DMS114 treated with DMSO at 0.1 percent for 48 hours (cell line): ENCODE results near the gene NSG2.
"Not testable (repeated sequence)": the region's sequence is repeated elsewhere in the genome, so short reads cannot be mapped to it uniquely, and the experiment has no call there.

Experiments
- DNase-seq: peaks from one replicate; lab custom pipeline; 2025; ENCODE audit not compliant: unreplicated experiment; lab: John Stamatoyannopoulos, UW

NSG2 gene

DNA sequence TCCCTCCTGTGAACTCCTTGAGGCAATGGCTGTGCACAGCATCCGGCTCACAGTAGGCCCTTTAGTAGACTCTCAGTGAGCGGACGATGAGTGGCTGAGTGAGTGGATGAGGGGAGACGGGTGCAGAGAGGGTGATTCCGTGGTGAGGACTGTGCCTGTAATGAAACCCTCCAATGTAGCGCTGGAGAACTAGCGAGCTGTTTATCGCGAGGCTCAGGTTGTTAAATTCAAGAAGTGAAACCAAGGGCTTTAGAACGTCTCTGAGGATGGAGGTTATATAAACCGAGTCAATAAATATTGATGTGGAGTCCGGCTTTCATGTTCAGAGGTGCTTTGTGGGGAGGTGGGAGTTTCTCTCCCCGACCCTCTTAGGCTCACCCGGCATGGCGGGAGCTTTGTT is 53.2 kb downstream of the NSG2 start:
- no peak for DNase-seq

DNA sequence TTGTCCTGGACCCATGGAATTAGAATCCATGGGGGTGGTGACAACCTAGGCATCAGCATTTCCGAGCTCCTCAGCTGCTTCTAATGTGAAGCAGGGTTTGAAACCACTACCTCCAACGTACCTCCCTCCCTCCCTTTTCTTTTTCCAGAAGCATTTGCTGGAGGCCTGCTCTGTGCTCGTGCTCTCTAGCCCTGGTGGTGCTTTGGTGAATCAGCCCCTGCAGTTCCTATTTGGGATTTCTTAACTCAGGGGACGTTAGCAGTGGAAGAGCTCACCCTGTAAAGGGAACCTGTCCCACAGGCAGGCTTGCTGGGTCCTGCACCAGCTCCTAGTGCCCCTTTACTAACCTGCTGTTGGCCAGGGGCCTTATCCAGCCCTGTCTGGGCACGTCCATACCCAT is 55.0 kb downstream of the NSG2 start:
- no peak for DNase-seq

DNA sequence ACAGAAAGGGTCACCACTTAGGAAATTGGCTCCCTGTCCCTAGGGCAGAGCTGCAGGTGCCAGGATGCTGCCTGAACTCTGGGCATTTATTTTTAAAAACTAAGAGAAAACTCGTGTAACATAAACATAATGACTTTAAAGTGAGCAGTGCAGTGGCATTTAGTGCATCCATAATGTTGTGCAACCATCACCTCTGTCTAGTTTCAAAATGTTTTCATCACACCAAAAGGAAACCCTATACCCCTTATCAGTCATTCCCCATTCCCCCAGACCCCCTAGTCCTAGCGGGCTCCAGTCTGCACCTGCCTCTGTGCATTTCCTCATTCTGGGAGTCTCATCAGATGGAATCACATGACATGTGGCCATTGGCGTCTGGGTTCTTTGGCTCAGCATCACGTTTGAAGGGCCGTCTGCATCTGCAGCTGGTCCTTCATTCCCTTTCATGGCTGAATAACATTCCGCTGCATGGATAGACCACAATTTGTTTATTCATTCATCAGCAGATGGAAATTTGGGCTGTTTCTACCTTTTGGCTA is 55.8 kb downstream of the NSG2 start:
- DNase-seq = no peak

DNA sequence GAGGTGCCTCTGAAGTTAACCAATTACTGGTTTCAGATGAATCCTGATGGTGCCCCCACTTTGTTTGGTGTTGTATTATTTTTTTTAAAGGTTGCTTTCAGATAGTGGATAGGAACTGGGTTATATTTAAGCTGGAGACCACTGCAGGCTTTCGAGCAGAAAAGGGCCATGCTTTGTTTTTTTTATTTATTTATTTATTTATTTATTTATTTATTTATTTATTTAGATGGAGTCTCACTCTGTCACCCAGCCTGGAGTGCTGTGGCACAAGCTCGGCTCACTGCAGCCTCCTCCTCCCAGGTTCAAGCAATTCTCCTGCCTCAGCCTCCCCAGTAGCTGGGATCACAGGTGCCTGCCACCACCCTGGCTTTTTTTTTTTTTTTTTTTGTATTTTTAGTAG is 57.1 kb downstream of the NSG2 start:
- DNase-seq = not testable (repeated sequence)

DNA sequence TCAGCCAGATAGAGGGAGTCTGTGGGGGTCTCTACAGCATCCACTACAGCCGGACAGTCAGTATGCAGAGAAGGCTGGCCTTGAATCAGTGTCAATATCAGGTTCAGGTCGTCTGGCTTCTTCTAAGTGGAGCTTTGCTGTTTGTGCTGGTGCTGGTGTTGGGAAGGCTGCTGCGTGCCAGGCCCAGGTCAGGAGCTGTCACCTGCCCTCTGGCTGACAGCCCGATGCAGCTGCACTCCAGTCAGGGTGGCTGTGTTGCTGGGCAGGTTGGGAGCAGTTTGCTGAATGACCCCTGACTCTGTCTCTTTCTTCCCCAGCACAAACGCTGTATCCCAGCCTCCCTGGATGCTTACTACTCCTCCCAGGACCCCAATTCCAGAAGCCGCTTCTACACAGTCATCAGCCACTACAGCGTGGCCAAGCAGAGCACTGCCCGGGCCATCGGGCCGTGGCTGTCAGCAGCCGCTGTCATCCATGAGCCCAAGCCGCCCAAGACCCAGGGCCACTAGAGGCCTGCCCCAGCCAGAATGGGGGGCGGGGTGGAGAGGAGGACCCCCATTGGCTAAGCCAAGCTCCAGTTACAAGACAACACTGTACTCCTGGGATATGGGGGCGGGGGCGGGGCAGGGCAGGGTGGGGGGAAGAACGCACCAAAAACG is 61.6 kb downstream of the NSG2 start:
- no peak for DNase-seq

DNA sequence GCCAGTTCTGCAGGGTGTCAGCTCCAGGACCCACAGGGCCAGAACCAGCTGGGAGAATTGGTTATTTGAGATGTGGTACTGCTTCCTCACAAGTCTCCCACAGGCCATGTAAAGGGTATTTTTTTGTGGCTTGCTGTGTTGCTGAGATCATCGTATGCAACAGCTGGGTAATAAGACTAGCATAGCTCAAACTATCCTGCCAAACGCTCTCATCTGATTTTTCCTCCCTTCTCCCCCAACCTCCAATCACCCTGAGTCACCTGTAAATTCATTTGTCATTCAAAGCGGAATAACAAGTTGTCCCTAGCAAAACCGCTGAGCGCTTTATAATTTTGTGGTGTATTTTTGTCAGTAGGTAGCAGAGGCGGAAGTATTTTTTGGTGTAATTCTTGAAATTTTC is 63.2 kb downstream of the NSG2 start:
- no peak for DNase-seq

DNA sequence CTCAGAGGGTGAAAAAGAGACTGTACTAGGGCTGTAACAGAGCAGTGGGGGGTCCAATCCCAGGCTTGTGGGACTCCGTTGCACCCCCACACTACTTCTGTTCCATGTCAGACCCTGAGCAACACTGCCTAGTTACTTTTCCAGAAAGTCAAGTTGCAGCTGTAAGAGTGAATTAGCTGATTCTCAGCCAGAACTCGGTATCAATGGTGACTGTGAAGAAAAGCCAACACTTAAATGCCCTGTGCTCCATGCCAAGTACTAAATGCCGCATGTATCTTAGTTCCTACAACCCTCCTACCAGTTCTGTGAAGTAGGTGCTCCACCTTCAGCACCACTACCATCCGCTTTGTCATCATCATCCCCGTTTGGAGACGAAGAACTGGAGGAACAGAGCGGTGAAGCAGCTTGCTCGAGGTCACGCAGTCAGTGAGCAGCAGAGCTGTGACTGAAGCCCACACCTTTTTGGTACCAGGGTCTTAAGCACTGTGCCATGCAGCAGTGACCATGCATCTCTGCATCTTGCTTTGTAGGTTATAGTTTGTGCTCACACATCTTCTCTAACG is 64.3 kb downstream of the NSG2 start:
- DNase-seq = no peak

DNA sequence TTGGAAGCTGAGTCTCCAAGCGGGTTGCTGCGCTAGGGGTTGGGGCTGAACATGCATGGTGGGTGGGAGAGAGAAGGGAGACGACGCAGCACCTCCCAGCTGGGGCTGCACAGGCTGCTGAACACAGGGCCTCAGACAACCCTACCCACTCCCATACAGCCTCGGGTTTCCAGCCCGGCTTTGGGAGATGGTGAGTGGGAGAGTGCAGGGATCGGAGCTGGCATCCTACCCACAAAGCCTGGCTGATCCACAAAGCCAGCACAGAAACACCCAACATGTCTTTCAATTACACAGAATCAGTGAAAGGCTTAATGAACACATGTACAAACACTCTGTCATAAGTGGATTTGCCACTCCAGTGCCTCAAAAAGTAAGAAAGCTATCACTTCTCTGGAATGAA is 64.8 kb downstream of the NSG2 start:
- no peak for DNase-seq

DNA sequence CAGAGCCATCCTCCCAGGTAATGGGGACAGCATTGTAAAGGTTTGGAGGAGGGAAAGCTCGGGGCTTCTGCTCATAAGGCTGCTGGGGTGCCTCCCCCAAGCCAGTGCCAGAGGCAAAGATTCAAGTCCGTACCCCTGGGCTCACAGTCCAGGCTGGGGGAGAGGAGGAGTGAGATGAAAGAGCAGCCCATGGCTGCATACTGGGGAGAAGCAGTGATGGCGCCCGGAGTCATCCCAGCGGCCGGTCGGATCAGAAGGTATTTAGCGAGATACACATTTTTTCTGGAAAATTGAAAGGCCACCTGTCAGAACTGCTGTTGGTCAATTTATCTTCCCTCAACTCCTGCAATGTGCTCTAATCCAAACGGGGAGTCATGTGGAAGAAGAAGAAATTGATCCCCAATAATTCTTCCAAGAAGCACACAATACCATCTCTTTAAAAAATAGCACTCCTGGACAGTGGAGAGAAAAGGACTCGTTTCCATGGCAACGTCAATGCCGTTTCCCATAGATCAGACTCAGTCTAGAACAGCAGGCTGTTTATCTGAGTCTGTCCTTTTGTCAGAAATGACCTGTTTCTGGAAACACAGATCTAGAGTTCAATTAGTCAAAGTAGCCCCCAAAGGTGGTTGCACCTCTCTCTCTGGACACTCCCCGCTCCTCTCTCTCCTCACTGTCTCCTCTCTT is 65.9 kb downstream of the NSG2 start:
- no peak for DNase-seq

DNA sequence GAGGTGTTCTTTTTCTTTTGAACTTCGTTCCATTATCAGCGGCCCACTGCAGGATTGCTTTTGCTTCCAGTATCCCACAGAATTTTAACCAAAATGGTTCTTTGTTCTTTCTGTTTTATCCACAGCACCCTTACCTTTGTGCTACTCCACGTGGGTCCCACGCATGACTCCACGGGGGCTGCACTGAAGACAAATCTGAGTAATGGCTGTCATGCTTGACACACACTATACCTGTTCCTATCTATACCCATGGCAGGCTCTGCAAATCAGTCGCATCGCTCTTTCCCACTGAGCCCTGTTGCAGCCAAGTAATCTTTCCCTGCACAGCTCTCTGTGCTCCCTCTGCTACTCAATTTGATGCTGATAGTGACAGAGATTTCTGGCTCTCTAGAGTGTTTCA is 69.7 kb downstream of the NSG2 start:
- DNase-seq = no peak

DNA sequence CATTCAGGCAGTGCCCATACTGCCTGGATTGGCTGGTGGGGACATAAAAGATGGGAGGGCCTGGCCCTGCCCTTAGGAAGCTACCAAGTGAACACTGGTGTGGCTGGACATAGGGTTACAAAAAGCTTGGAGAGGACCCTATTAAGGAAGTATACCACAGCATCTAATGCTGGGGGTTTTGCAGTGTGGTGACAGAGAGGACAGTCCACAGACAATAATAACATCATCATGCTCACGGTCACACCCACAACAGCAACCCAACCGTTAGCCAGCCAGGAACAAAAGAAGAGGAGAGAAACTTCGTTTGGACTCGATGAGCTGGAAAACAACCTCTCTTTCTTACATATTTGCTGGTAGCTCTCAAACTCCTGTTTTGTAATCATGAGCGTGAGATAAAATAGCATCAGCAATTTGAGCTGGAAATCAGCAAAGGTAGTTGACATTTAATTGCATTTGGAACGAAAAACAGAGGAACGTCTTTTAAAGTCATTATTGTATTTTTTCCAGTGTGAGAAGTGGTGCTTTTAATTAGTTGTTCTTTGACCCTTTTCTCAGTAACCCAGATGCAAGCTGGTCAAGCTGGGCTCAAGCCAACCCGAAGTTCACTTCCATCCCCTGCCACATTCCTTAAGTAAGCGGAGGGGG is 73.4 kb downstream of the NSG2 start:
- no peak for DNase-seq

DNA sequence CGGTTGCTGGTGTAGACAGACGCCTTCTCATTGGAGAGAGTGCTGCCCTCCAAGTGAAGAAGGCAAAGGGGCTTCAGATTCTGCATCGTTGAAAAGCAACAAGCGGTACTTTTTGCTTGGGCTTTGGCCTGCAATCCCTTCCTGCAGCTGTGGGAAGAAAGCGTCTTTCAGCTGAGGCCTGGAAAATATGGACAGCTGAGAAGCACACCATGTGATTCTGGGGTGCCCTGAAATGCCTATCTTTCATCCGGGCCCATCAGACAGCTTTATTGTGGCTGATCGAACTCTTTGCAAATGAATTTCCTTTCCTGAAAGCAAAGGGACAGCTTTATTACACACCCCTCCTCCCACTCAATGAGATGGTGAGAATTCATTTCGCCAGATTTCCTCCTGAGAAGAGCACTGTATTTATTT is 74.0 kb downstream of the NSG2 start:
- no peak for DNase-seq

DNA sequence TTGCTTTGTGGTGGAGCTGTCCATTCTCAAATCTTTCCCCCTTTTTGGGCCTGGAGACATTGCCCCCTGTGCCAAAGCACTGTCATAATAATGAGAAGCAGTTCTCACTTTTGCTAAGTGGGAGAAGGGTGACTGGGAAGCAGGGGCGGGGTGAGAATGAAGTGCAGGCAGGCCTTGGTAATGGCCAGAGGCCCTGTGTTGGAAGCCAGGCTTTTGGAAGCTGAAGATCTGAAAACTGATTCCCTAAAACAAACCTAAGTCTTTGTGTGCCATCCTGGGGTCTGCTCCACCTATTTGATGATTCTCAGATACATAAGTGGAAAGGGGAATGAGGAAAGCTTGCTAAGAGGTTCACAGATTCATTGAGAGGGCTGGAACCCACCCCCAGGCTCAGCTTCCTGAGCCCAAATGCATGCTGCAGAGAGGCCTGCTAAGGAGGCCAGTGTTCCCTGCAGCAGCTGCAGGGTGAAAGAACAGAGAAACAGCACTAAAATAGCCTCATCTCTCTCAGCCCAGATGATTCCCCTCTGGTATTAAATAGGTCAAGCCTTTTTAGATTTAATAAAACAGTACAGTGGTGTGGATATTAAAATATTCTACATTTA is 75.0 kb downstream of the NSG2 start:
- no peak for DNase-seq

DNA sequence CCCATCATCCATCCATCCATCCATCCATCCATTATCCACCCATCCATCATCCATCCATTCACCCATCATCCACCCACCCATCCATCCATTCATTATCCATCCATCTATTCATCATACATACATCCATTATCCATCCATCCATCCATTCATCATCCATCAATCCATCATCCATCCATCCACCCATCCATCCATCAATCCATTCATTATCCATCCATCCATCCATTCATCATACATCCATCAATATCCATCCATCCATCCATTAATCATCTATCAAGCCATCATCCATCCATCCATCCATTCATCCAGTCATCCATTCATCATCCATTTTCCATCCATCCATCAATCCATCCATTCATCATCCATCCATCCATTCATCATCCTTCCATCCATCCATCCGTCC is 89.0 kb downstream of the NSG2 start:
- no peak for DNase-seq

DNA sequence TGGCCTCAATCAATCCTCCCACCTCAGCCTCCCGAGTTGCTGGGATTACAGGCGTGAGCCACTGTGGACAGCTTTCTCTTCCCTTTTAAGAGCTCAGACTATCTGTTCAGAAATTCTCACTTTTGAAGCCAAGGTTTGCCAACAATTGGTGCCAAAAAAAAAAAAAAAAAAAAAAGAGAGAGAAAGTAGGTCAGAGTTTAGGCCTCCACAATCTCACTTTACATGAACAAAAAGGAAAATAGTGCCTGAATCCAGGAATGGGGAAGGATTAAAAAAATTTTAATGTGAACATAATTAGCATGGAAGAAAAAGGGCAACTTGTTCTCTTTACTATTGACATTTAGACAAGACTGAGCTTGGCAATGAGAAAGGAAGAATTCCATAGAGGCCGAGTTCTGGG is 94.1 kb downstream of the NSG2 start:
- no peak for DNase-seq

DNA sequence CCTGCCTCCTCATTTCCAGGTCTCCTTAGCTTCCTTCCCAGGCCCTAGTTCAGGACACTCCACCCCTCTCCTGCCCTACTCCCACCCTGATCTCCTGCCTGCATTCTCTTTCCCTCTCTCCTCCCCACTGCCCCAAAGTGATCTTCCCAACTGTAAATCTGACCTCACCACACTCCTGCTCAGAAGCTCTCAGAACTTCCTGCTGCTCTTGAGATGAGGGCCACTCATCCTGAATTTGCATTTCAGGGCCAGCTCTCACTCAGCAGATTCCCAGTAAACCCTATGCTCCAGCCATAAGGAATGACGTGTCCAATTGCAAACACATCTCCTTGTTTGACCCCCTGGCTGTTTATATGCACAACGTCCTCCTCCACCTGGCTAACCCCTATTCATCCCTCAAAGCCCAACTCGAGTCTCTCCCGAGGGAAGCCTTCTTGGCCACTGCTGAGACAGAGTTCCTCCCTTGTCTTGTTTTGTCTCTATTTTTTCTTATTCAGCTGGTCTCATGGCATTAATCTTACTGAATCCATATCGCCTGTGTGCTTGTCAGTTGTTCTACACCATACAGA is 95.0 kb downstream of the NSG2 start:
- no peak for DNase-seq

DNA sequence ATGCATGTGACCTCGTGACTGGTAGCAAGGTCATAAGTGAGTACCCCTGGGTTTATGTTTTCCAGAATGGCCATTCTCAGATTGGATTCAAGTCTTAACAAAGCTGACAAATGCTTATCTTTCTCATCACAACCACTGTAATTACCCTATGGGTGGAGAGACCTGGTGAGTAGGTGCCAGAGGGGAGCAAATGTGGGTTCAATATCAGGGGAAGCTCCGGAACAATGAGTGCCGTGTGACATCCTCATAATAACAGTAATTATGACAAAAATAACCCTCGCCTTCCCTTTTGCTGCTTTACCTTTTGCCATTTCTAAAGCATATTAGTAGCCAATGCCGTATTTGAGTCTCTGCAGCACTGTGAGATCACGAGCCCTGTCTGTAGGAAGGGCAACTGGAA is 95.9 kb downstream of the NSG2 start:
- DNase-seq = no peak

DNA sequence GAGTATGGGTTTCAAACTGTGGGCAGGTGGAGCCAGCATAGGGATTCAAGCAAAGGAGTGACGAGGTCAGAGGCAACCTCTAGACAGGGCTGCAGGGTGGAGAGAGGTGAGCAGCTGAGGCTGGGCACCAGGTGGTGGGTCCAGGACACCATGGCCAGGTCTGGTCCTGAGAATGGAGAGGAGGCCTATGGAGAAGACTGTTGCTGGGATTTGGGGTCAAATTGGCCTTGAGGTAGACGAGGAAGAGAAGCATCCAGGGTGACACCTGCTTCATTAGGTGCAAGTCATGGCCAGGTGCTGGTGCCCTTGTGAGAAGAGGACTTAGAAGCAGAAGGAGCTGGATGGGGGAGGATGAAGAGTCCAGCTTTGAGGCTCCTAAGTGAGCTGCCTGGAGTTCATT is 99.6 kb downstream of the NSG2 start:
- DNase-seq = no peak

DNA sequence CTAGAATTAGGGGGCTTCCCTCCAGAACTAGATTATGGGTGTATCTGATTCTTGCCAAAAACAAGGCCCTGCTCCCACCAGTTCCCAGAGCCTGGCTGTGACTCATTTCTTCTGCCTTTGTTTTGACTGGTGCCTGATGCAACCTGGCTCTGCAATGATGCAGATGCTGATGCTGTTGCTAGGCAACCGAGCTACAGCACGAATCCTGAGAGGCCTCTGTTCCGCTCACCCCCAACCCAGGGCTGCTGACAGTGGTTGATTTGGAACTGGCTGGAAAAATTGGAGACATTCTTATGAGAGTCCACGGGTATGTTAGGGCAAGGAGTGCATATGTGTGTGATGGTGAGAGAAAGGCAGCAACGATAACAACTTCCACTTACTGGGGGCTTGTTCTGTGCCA is 100.3 kb downstream of the NSG2 start:
- no peak for DNase-seq

DNA sequence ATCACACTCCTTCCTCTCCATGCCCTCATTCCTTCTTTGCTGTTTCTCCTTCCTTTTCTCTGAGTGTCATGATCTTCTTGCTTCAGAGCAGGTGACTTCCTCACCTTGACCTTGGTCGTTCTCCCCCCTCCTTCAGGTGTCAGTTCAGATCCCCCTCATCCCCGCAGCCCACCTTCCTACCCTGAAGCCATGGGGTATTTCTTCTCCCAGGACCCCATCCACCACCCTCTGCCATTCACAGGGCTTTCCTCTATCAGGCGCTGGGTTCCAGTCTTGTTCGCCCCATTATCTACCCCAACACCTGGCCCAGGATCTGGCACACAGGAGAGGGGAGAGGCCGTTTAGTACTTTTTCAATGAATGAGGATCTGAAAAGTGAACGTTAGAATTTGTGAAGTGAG is 101.0 kb downstream of the NSG2 start:
- no peak for DNase-seq

DNA sequence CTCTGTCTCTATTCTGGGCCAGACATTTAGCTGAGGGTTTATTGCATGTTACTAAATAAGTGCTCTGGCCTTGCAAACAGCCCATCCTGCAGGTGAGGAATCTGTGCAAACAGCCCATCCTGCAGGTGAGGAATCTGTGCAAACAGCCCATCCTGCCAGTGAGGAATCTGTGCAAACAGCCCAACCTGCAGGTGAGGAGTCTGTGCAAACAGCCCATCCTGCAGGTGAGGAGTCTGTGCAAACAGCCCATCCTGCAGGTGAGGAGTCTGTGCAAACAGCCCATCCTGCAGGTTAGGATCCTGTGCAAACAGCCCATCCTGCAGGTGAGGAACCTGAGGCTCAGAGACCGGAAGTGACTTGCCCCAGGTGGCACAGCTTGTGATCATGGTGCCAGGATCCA is 101.5 kb downstream of the NSG2 start:
- DNase-seq = not testable (repeated sequence)
